GM23338 (cell line): ENCODE data around the gene CLIC5. TPM values are rescaled to one million over a fixed set of nuclear protein-coding genes. Genes with fewer than 3 reads are reported as not detected.
A peak's percentile ranks its signal among the peaks of the same experiment; 100 is the strongest.

ENCODE experiments used
- ATAC-seq: fragments of 200-7000 bp; cut with Tn5 transposase; 3 replicates; pipeline ENCODE4 v1.9.1; 2020
- DNase-seq: peaks from one replicate; pipeline ENCODE4 v3.0.0-alpha.2; 2015; ENCODE audit warnings: low spot score
- H2AFZ ChIP-seq: fragments of 200-600 bp; sonication (generic); 2 replicates; pipeline ENCODE4 v1.8.0; 2016; ENCODE audit warnings: antibody characterized with exemption, mild to moderate bottlenecking, moderate library complexity
- H3F3A ChIP-seq: fragments of 200-600 bp; sonication (generic); replicated peaks from 2 replicates; pipeline ENCODE4 v1.8.0; 2017; ENCODE audit warnings: antibody characterized with exemption, mixed run types, low read depth
- H3K27ac ChIP-seq: fragments of 200-600 bp; sonication (generic); 2 replicates; pipeline ENCODE4 v1.6.1; 2016; ENCODE audit warnings: low read depth
- H3K27me3 ChIP-seq: fragments of 200-600 bp; sonication (generic); 2 replicates; pipeline ENCODE4 v1.8.0; 2016; ENCODE audit warnings: mild to moderate bottlenecking, mixed run types, moderate library complexity; ENCODE audit not compliant: insufficient read depth
- H3K36me3 ChIP-seq: fragments of 200-600 bp; sonication (generic); 2 replicates; pipeline ENCODE4 v1.8.0; 2016; ENCODE audit warnings: mild to moderate bottlenecking; ENCODE audit not compliant: insufficient read depth
- H3K4me1 ChIP-seq: fragments of 200-600 bp; sonication (generic); 2 replicates; pipeline ENCODE4 v1.8.0; 2016; ENCODE audit warnings: mild to moderate bottlenecking, moderate library complexity; ENCODE audit not compliant: insufficient read depth
- H3K4me2 ChIP-seq: fragments of 200-600 bp; sonication (generic); 2 replicates; pipeline ENCODE4 v1.7.1; 2017; ENCODE audit warnings: mixed run types
- H3K4me3 ChIP-seq: fragments of 200-600 bp; sonication (generic); 2 replicates; pipeline ENCODE4 v1.6.1; 2016; ENCODE audit warnings: mixed run types
- H3K79me2 ChIP-seq: fragments of 200-600 bp; sonication (generic); replicated peaks from 2 replicates; pipeline ENCODE4 v1.8.0; 2017; ENCODE audit warnings: mild to moderate bottlenecking; ENCODE audit not compliant: insufficient read depth
- H3K9me2 ChIP-seq: fragments of 200-600 bp; sonication (generic); 2 replicates; pipeline ENCODE4 v1.8.0; 2017; ENCODE audit not compliant: insufficient read depth
- H4K20me1 ChIP-seq: fragments of 200-600 bp; sonication (generic); replicated peaks from 2 replicates; pipeline ENCODE4 v1.8.0; 2017; ENCODE audit warnings: mild to moderate bottlenecking; ENCODE audit not compliant: insufficient read depth
- H3K27ac Mint-ChIP-seq: 2 replicates; pipeline ENCODE4 v1.8.0; 2020; ENCODE audit warnings: inconsistent platforms, mild to moderate bottlenecking, moderate library complexity, mixed read lengths
- H3K27me3 Mint-ChIP-seq: 3 replicates; pipeline ENCODE4 v1.8.0; 2022; ENCODE audit warnings: low read depth, mild to moderate bottlenecking, moderate library complexity, mixed read lengths, inconsistent platforms; ENCODE audit not compliant: insufficient read depth, poor library complexity
- H3K36me3 Mint-ChIP-seq: 3 replicates; pipeline ENCODE4 v1.8.0; 2021; ENCODE audit warnings: low read depth, mild to moderate bottlenecking, inconsistent platforms, moderate library complexity, mixed read lengths
- H3K4me1 Mint-ChIP-seq: 3 replicates; pipeline ENCODE4 v1.8.0; 2020; ENCODE audit warnings: mild to moderate bottlenecking, inconsistent platforms, mixed read lengths
- H3K4me3 Mint-ChIP-seq: 3 replicates; pipeline ENCODE4 v1.8.0; 2021; ENCODE audit warnings: moderate library complexity, mild to moderate bottlenecking, inconsistent platforms, mixed read lengths
- H3K9me3 Mint-ChIP-seq: 3 replicates; pipeline ENCODE4 v1.8.0; 2020; ENCODE audit warnings: moderate library complexity, mild to moderate bottlenecking, inconsistent platforms, mixed read lengths
- EZH2 ChIP-seq: fragments of 200-600 bp; sonication (generic); IDR thresholded peaks from one replicate; pipeline ENCODE4 v1.8.0; 2017; ENCODE audit warnings: antibody characterized with exemption, mild to moderate bottlenecking, low read depth; ENCODE audit not compliant: unreplicated experiment
- JUNB ChIP-seq: IDR thresholded peaks from one replicate; pipeline ENCODE4 v1.6.1; 2016; ENCODE audit warnings: antibody characterized with exemption; ENCODE audit not compliant: unreplicated experiment
- POLR2AphosphoS5 ChIP-seq: IDR thresholded peaks from 2 replicates; pipeline ENCODE4 v1.6.1; 2016; ENCODE audit warnings: antibody characterized with exemption, low read depth
- STAT1 ChIP-seq: IDR thresholded peaks from one replicate; pipeline ENCODE4 v1.6.1; 2016; ENCODE audit warnings: antibody characterized with exemption; ENCODE audit not compliant: unreplicated experiment
- ZNF114 ChIP-seq: fragments of 250-450 bp; sonication (Bioruptor Pico); IDR thresholded peaks from 2 replicates; pipeline ENCODE4 v1.5.0; 2020; ENCODE audit warnings: mild to moderate bottlenecking, moderate library complexity
- ZNF331 ChIP-seq: fragments of 250-450 bp; sonication (Bioruptor Pico); IDR thresholded peaks from 2 replicates; pipeline ENCODE4 v1.5.0; 2020; ENCODE audit warnings: low read depth, mild to moderate bottlenecking, moderate library complexity
- polyA plus RNA-seq: library from polyadenylated mRNA; unstranded; fragments of >200 nt; fragmentation: Nextera tagmentation; extraction: Ambion mirVana; gene quantifications from 2 replicates; pipeline ENCODE4 v1.2.1, GENCODE V29; 2016
- total RNA-seq: library from RNA; depleted of rRNA; stranded (reverse); fragments of >200 nt; shearing (Covaris generic); gene quantifications from 2 replicates; pipeline ENCODE4 v1.2.3, GENCODE V29; 2014
- TF ChIP-seq, protein P1 (sequence below), 2 experiments: fragments of 200-600 bp in 1 of 2; sonication (generic) in 1 of 2; conservative IDR thresholded peaks; 2 replicates each; pipeline versions ENCODE4 v1.5.1 to v1.6.1; 2016 to 2017; ENCODE audit warnings: antibody characterized with exemption in 2 of 2, low read depth in 2 of 2, mild to moderate bottlenecking in 2 of 2, moderate library complexity in 1 of 2
- TF ChIP-seq, protein P2 (sequence below): fragments of 250-450 bp; sonication (Bioruptor Pico); IDR thresholded peaks from 2 replicates; pipeline ENCODE4 v1.5.0; 2020; ENCODE audit warnings: mild to moderate bottlenecking, moderate library complexity

The CLIC5 gene
- total and polyA plus RNA-seq, 2 experiments from 2014 or later = 0.08 TPM; not detected in 1

DNA sequence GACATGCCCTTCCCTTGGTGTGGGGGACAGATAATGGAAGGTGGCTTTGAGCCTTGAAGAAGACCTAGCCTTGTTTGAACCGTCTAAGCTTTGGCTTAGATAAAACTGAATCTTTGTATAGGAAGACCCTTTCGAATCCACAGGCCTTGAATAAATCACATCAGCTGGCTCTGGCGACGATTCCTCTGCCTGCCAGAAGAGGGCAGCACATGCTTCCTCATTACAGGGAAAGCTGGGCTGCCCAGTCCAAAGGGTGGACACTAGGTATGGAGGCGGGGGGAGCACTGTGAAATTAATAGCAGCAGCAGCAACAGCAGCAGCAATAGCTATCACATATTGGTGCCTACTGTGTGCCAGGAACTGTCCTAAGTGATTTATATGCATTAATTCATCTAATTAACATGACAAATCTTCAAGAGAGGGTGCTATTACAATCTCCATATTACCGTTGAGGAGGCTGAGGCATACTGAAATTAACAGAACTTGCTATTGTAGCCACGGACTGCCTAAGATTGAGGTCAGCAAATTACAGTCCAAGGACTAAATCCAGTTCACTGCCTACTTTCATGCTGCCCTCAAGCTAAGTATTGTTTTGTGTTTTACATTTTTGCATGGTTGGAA is 85.1 kb downstream of the CLIC5 start:
- DNase-seq (peak; percentile 73), ATAC-seq (peak; percentile 38)
- H3K9me3 Mint-ChIP-seq = no peaks in the 10 kb centered on the region
- peaks cover 55% of the 10 kb centered on the region for H3K4me1 Mint-ChIP-seq
- no peaks in the 10 kb centered on the region for H3K27me3 ChIP-seq
- no peaks in the 10 kb centered on the region; the same call in 2 of the 3 replicates for H3K36me3 Mint-ChIP-seq
- H3K9me2 ChIP-seq = no peaks in the 10 kb centered on the region
- no peak overlapping the region for H3K4me2 ChIP-seq
- no peak overlapping the region for H3K27ac ChIP-seq
- no peaks in the 10 kb centered on the region for H3K36me3 ChIP-seq
- no peak overlapping the region for H3K4me3 ChIP-seq
- no peaks in the 10 kb centered on the region for H3K79me2 ChIP-seq
- peaks cover 31% of the 10 kb centered on the region for H3K4me1 ChIP-seq
- no peak overlapping the region for H3K4me3 Mint-ChIP-seq
- no peaks in the 10 kb centered on the region for H4K20me1 ChIP-seq
- TF ChIP-seq POLR2AphosphoS5 = no peak
- TF ChIP-seq, protein P1, sequence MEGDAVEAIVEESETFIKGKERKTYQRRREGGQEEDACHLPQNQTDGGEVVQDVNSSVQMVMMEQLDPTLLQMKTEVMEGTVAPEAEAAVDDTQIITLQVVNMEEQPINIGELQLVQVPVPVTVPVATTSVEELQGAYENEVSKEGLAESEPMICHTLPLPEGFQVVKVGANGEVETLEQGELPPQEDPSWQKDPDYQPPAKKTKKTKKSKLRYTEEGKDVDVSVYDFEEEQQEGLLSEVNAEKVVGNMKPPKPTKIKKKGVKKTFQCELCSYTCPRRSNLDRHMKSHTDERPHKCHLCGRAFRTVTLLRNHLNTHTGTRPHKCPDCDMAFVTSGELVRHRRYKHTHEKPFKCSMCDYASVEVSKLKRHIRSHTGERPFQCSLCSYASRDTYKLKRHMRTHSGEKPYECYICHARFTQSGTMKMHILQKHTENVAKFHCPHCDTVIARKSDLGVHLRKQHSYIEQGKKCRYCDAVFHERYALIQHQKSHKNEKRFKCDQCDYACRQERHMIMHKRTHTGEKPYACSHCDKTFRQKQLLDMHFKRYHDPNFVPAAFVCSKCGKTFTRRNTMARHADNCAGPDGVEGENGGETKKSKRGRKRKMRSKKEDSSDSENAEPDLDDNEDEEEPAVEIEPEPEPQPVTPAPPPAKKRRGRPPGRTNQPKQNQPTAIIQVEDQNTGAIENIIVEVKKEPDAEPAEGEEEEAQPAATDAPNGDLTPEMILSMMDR (conservative IDR thresholded peaks at IDR 0.05; ENCODE audit: low read depth in 2 of 2) = peak; percentile 92 to 99
- no peak overlapping the region for H3K27ac Mint-ChIP-seq
- peaks cover 4% of the 10 kb centered on the region for H3K27me3 Mint-ChIP-seq
- H3F3A ChIP-seq = no peaks in the 10 kb centered on the region
- H2AFZ ChIP-seq = peak overlapping the region; percentile 12; the same call in 1 of the 2 replicates

DNA sequence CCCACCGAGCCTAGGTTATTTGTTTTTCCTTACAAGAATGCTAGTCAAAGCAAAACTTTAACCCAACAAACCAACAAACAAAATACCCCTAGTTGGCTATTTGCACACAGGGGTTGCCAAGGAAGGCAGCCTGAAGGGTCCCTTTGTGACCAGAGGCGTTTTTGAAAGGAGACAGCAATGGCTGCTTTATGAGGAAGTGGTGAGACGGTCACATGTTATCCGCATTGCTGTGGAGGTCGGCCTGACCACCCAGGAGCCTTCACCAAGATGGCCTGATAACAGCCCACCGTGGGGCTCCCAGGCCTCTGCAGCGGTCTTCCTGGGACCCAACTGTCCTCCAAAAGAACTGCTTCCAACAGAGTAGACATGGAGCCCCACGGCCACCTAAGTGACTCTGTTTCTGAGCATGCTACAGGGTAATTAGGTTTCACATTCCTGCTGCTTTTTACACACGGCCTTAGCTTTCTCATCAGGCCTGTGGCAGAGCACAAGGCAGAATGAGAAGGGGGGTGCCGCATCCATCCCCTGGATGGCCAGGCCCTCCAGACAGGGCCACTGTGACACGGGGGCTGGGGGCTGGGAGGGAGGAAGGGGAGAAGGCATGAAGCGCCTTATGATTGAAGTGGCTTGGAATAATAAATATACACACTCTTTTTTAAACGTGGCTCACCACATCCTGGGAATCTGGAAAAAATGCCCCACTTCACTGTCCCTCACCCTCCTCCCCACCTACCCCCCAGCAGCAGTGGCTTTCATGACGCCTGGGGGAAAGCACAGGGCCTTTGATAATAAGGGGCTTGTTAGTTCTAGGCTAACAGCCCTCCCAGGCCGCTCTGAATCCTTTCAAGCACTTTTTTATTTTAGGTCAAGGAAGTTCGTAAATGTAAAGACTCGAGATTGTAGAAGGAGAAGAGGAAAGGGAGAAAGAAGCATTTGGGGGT is 86.0 kb downstream of the CLIC5 start:
- no peak overlapping the region for H3K4me3 Mint-ChIP-seq
- Histone ChIP-seq H3K9me2 (no peaks in the 10 kb centered on the region), H3K27ac (no peak overlapping the region), H3F3A (no peaks in the 10 kb centered on the region), H2AFZ (peak overlapping the region; percentile 78), H3K4me3 (no peak overlapping the region), H4K20me1 (no peaks in the 10 kb centered on the region), H3K36me3 (no peaks in the 10 kb centered on the region), H3K79me2 (no peaks in the 10 kb centered on the region), H3K4me1 (peaks cover 35% of the 10 kb centered on the region), H3K4me2 (no peak overlapping the region), H3K27me3 (no peaks in the 10 kb centered on the region)
- H3K36me3 Mint-ChIP-seq = no peaks in the 10 kb centered on the region
- no peak for ATAC-seq
- peaks cover 2% of the 10 kb centered on the region for H3K27me3 Mint-ChIP-seq
- H3K27ac Mint-ChIP-seq = no peak overlapping the region
- no peaks in the 10 kb centered on the region for H3K9me3 Mint-ChIP-seq
- H3K4me1 Mint-ChIP-seq = peaks cover 54% of the 10 kb centered on the region
- DNase-seq = no peak
- TF ChIP-seq, protein P1 (conservative IDR thresholded peaks at IDR 0.05; ENCODE audit: low read depth in 2 of 2) = no peak
- TF ChIP-seq POLR2AphosphoS5 (no peak), EZH2 (no peak), ZNF114 (no peak), JUNB (no peak), STAT1 (no peak), ZNF331 (CRISPR knock-in tag) (no peak)
- TF ChIP-seq, protein P2, sequence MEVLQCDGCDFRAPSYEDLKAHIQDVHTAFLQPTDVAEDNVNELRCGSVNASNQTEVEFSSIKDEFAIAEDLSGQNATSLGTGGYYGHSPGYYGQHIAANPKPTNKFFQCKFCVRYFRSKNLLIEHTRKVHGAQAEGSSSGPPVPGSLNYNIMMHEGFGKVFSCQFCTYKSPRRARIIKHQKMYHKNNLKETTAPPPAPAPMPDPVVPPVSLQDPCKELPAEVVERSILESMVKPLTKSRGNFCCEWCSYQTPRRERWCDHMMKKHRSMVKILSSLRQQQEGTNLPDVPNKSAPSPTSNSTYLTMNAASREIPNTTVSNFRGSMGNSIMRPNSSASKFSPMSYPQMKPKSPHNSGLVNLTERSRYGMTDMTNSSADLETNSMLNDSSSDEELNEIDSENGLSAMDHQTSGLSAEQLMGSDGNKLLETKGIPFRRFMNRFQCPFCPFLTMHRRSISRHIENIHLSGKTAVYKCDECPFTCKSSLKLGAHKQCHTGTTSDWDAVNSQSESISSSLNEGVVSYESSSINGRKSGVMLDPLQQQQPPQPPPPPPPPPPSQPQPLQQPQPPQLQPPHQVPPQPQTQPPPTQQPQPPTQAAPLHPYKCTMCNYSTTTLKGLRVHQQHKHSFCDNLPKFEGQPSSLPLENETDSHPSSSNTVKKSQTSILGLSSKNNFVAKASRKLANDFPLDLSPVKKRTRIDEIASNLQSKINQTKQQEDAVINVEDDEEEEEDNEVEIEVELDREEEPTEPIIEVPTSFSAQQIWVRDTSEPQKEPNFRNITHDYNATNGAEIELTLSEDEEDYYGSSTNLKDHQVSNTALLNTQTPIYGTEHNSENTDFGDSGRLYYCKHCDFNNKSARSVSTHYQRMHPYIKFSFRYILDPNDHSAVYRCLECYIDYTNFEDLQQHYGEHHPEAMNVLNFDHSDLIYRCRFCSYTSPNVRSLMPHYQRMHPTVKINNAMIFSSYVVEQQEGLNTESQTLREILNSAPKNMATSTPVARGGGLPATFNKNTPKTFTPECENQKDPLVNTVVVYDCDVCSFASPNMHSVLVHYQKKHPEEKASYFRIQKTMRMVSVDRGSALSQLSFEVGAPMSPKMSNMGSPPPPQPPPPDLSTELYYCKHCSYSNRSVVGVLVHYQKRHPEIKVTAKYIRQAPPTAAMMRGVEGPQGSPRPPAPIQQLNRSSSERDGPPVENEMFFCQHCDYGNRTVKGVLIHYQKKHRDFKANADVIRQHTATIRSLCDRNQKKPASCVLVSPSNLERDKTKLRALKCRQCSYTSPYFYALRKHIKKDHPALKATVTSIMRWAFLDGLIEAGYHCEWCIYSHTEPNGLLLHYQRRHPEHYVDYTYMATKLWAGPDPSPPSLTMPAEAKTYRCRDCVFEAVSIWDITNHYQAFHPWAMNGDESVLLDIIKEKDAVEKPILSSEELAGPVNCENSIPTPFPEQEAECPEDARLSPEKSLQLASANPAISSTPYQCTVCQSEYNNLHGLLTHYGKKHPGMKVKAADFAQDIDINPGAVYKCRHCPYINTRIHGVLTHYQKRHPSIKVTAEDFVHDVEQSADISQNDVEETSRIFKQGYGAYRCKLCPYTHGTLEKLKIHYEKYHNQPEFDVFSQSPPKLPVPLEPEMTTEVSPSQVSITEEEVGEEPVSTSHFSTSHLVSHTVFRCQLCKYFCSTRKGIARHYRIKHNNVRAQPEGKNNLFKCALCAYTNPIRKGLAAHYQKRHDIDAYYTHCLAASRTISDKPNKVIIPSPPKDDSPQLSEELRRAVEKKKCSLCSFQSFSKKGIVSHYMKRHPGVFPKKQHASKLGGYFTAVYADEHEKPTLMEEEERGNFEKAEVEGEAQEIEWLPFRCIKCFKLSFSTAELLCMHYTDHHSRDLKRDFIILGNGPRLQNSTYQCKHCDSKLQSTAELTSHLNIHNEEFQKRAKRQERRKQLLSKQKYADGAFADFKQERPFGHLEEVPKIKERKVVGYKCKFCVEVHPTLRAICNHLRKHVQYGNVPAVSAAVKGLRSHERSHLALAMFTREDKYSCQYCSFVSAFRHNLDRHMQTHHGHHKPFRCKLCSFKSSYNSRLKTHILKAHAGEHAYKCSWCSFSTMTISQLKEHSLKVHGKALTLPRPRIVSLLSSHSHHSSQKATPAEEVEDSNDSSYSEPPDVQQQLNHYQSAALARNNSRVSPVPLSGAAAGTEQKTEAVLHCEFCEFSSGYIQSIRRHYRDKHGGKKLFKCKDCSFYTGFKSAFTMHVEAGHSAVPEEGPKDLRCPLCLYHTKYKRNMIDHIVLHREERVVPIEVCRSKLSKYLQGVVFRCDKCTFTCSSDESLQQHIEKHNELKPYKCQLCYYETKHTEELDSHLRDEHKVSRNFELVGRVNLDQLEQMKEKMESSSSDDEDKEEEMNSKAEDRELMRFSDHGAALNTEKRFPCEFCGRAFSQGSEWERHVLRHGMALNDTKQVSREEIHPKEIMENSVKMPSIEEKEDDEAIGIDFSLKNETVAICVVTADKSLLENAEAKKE (CRISPR knock-in tag) = no peak
